Body of pancreas (tissue), 4 donors: ENCODE data around the gene DOK6.

Experiments used
- CTCF ChIP-seq, 7 experiments: fragments of 450-650 bp in 4 of 7; fragments of 200-600 bp in 3 of 7; sonication (generic) in 3 of 7; IDR thresholded peaks; one replicate each; pipeline ENCODE4 v1.5.1; 2016 to 2019; ENCODE audit warnings: antibody characterized with exemption in 7 of 7
- POLR2A ChIP-seq, 3 donors: fragments of 450-650 bp; IDR thresholded peaks; one replicate each; pipeline ENCODE4 v1.6.1; 2016; ENCODE audit warnings: antibody characterized with exemption in 3 of 3, mild to moderate bottlenecking in 2 of 3

- TF ChIP-seq CTCF (IDR thresholded peaks at IDR 0.05) = no peak
- TF ChIP-seq POLR2A (IDR thresholded peaks at IDR 0.05) = no peak
Measured at GRCh38 chr18:69755856-69756496, 355.3 kb downstream of the DOK6 start.
